Activated T-cell treated with anti-CD3 and anti-CD28 coated beads for 24 hours (primary cell): ENCODE measurements around the gene FAM186B.

ENCODE experiments used
- DNase-seq: peaks from one replicate; pipeline ENCODE4 v3.0.0-alpha.2; 2020; ENCODE audit warnings: low read depth

The FAM186B gene

DNA sequence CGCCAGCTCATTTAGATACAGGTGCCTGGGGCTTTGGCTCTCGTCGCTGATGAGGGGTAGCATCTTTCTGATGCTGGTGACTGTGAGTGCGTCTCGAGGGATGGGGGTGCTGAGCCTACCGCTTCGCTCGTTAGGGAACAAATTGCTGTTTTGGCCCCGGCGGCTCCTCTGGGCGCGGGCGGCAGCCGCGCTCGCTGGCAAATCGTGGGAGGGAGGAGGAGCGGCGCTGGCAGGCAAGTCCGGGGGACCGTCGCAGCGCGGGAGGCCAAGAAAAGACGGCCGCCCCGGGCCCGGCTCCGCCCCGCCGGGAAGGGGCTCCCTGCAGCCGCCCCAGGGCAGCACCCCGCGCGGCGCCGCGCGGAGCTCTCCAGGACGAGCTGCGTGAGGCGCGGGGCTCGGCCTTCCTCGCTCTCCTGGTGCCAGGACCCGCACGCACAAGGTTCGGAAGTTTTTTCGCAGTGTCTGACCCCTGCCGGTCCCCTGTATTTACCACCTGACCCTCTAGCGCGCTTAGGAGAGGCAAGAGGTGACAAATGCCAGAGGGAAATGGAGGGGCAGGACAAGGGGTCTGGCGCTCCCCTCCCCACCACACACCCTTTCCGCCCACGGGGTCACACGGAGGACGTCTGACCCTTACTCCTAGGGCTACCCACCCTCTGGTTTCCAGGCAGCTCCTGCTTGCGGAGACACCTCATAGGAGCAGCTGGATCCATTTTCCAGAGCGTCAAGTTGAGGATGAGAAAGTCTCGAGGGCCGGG lies 67.5 kb downstream of the FAM186B start:
- DNase-seq, result no peak
